OCI-LY1 (cell line): Measurements from ENCODE around the gene CYGB.

Experiments used
- H2AFZ ChIP-seq: fragments of 200-600 bp; sonication (generic), shearing (Covaris generic); 2 replicates; pipeline ENCODE4 v1.6.0; 2014; ENCODE audit warnings: antibody characterized with exemption, mild to moderate bottlenecking, low read length
- H3F3A ChIP-seq: fragments of 200-600 bp; sonication (generic), shearing (Covaris generic); 2 replicates; pipeline ENCODE4 v1.6.0; 2014; ENCODE audit warnings: mild to moderate bottlenecking, antibody characterized with exemption, low read length, moderate library complexity; ENCODE audit not compliant: insufficient read depth
- H3K27ac ChIP-seq: fragments of 200-600 bp; sonication (generic); 2 replicates; pipeline ENCODE4 v1.5.1; 2014; ENCODE audit warnings: low read length, mixed run types, mild to moderate bottlenecking, low read depth; ENCODE audit not compliant: poor library complexity, severe bottlenecking
- H3K27me3 ChIP-seq: fragments of 200-600 bp; sonication (generic); 2 replicates; pipeline ENCODE4 v1.6.0; 2014; ENCODE audit warnings: antibody characterized with exemption, mild to moderate bottlenecking, low read length, moderate library complexity; ENCODE audit not compliant: insufficient read depth
- H3K36me3 ChIP-seq: fragments of 200-600 bp; sonication (generic); 2 replicates; pipeline ENCODE4 v1.6.1; 2014; ENCODE audit warnings: mild to moderate bottlenecking, antibody characterized with exemption, low read length, moderate library complexity, mixed read lengths; ENCODE audit not compliant: insufficient read depth
- H3K4me1 ChIP-seq: fragments of 200-600 bp; sonication (generic); 2 replicates; pipeline ENCODE4 v1.5.1; 2014; ENCODE audit warnings: mild to moderate bottlenecking, low read length, moderate library complexity; ENCODE audit not compliant: insufficient read depth, severe bottlenecking
- H3K4me2 ChIP-seq: fragments of 200-600 bp; sonication (generic), shearing (Covaris generic); 2 replicates; pipeline ENCODE4 v1.6.1; 2014; ENCODE audit warnings: low read length
- H3K4me3 ChIP-seq: fragments of 200-600 bp; sonication (generic); 2 replicates; pipeline ENCODE4 v1.5.1; 2014; ENCODE audit warnings: low read length, low read depth, mild to moderate bottlenecking, mixed read lengths; ENCODE audit not compliant: poor library complexity, severe bottlenecking
- H3K79me2 ChIP-seq: fragments of 200-600 bp; shearing (Covaris generic); 2 replicates; pipeline ENCODE4 v1.6.1; 2016; ENCODE audit warnings: mixed run types, low read length, mixed read lengths; ENCODE audit not compliant: insufficient read depth
- H3K9ac ChIP-seq: fragments of 200-600 bp; sonication (generic), shearing (Covaris generic); 2 replicates; pipeline ENCODE4 v1.6.1; 2014; ENCODE audit warnings: mild to moderate bottlenecking, low read length, mixed read lengths
- H3K9me2 ChIP-seq: fragments of 200-600 bp; sonication (generic), shearing (Covaris generic); 2 replicates; pipeline ENCODE4 v1.6.1; 2014; ENCODE audit warnings: low read depth, mild to moderate bottlenecking, low read length, mixed read lengths
- H3K9me3 ChIP-seq: fragments of 200-600 bp; shearing (Covaris generic); 2 replicates; pipeline ENCODE4 v1.6.1; 2014; ENCODE audit warnings: low read length, mixed read lengths
- H4K20me1 ChIP-seq: fragments of 200-600 bp; sonication (generic), shearing (Covaris generic); 2 replicates; pipeline ENCODE4 v1.6.0; 2016; ENCODE audit warnings: mild to moderate bottlenecking, low read length; ENCODE audit not compliant: insufficient read depth
- EZH2 ChIP-seq: fragments of 200-600 bp; sonication (generic), shearing (Covaris generic); IDR thresholded peaks from 2 replicates; pipeline ENCODE4 v1.8.0; 2017; ENCODE audit warnings: borderline replicate concordance, mixed run types, mild to moderate bottlenecking, antibody characterized with exemption, low read length, moderate library complexity, mixed read lengths
- TF ChIP-seq, protein P1 (sequence below): fragments of 200-600 bp; sonication (generic), shearing (Covaris generic); IDR thresholded peaks from 2 replicates; pipeline ENCODE4 v1.5.1; 2017; ENCODE audit warnings: mild to moderate bottlenecking, antibody characterized with exemption, low read length, moderate library complexity, mixed read lengths

The CYGB gene

DNA sequence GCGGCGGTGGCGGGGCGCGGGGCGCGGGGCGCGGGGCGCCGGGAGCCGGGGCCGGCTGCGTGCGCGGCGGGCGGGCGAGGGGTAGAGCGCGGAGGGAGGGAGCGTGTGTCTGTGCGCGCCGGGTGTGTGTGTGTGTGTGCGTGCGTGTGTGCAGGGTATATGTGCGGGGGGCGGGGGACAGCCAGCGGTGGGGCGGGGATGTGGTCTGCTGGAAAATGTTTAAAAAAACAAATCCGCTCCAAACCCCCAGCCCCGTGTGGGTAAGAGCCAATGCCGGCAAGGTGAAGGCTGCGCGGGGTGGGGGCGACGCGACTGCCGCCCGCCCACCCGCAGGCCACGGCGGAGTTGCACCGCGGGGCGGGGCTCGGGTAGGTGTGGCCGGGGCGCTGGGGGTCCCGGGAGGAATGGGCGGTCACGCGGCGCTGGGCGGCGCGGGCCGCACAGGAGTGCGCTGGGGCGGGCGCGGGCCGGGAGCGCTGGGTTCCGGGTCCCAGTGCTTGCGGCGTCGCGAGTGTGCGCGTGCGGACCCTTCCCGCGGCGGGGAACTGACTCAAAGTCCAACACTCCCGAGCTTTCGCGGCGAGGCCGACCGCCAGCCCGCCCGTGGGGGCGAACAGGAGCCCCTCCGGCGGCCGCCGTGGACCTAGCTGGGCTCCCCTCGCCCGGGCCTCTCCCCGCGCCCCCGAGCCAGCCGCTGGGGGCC lies at the start of gene CYGB:
TSS of gene CYGB (minus strand) at position 132 of the 703 bp plus-strand sequence. CDS start 167 bp downstream, outside the sequence.
- no peak within 1 kb of the TSS for H3K4me3 ChIP-seq
- H3K9me2 ChIP-seq: no peaks in the 10 kb centered on the region
- H2AFZ ChIP-seq: no peak within 1 kb of the TSS
- no peak for TF ChIP-seq EZH2
- TF ChIP-seq, protein P1, sequence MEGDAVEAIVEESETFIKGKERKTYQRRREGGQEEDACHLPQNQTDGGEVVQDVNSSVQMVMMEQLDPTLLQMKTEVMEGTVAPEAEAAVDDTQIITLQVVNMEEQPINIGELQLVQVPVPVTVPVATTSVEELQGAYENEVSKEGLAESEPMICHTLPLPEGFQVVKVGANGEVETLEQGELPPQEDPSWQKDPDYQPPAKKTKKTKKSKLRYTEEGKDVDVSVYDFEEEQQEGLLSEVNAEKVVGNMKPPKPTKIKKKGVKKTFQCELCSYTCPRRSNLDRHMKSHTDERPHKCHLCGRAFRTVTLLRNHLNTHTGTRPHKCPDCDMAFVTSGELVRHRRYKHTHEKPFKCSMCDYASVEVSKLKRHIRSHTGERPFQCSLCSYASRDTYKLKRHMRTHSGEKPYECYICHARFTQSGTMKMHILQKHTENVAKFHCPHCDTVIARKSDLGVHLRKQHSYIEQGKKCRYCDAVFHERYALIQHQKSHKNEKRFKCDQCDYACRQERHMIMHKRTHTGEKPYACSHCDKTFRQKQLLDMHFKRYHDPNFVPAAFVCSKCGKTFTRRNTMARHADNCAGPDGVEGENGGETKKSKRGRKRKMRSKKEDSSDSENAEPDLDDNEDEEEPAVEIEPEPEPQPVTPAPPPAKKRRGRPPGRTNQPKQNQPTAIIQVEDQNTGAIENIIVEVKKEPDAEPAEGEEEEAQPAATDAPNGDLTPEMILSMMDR: no peak
- no peaks in the 10 kb centered on the region for H3K9me3 ChIP-seq
- H3K9ac ChIP-seq: no peak within 1 kb of the TSS
- no peaks in the 10 kb centered on the region for H4K20me1 ChIP-seq
- H3K79me2 ChIP-seq: no peaks in the 10 kb centered on the region
- H3K4me2 ChIP-seq: no peak within 1 kb of the TSS
- no peaks in the 10 kb centered on the region for H3K36me3 ChIP-seq
- no peaks in the 10 kb centered on the region; the same call in 1 of the 2 replicates for H3K27me3 ChIP-seq
- H3F3A ChIP-seq: no peaks in the 10 kb centered on the region
- H3K27ac ChIP-seq: no peak within 1 kb of the TSS
- H3K4me1 ChIP-seq: no peaks in the 10 kb centered on the region

DNA sequence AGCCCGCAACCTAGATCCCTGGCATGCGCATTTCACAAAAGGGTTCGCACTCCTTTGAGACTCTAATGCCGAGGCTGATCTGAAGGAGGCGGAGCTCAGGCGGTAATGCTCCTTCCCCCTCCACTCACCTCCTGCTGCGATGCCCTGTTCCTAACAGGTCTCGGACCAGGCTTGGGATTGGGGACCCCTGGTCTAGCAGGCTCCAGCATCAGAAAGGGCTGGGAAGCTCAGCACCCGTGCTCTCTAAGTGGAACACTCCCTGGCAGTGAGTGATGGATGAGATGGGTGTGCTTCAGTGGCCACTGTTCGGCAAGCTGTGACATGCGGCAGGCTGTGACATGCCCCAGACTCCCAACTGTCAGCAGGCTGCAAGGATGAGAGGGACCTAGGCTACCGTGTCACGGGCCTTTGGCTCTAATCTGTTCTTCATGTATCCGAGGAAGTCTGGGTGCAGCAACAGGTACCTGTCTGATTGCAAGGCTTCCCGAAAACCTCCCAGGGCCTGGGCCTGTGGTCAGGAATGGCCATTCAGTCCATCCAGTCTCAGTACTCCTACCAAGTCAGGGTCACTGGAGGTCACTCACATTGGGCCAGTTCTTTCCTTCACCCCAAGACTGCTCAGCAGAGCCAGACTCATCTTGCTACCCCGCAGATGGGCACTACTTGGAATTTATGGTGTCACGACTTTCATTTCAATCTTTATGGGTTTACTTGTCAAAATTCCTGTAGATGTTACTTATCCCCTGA lies 49.4 kb upstream of the CYGB start:
- Histone ChIP-seq H3K4me2 (no peak overlapping the region), H3K9me2 (no peaks in the 10 kb centered on the region), H3K9ac (no peak overlapping the region), H3K9me3 (no peaks in the 10 kb centered on the region), H3K4me3 (no peak overlapping the region), H3K36me3 (no peaks in the 10 kb centered on the region; the same call in 1 of the 2 replicates), H3K27me3 (no peaks in the 10 kb centered on the region; the same call in 1 of the 2 replicates), H4K20me1 (no peaks in the 10 kb centered on the region), H3K79me2 (no peaks in the 10 kb centered on the region), H3K4me1 (no peaks in the 10 kb centered on the region), H3K27ac (no peak overlapping the region), H2AFZ (no peak overlapping the region), H3F3A (no peaks in the 10 kb centered on the region)
- TF ChIP-seq, protein P1: no peak
- no peak for TF ChIP-seq EZH2

DNA sequence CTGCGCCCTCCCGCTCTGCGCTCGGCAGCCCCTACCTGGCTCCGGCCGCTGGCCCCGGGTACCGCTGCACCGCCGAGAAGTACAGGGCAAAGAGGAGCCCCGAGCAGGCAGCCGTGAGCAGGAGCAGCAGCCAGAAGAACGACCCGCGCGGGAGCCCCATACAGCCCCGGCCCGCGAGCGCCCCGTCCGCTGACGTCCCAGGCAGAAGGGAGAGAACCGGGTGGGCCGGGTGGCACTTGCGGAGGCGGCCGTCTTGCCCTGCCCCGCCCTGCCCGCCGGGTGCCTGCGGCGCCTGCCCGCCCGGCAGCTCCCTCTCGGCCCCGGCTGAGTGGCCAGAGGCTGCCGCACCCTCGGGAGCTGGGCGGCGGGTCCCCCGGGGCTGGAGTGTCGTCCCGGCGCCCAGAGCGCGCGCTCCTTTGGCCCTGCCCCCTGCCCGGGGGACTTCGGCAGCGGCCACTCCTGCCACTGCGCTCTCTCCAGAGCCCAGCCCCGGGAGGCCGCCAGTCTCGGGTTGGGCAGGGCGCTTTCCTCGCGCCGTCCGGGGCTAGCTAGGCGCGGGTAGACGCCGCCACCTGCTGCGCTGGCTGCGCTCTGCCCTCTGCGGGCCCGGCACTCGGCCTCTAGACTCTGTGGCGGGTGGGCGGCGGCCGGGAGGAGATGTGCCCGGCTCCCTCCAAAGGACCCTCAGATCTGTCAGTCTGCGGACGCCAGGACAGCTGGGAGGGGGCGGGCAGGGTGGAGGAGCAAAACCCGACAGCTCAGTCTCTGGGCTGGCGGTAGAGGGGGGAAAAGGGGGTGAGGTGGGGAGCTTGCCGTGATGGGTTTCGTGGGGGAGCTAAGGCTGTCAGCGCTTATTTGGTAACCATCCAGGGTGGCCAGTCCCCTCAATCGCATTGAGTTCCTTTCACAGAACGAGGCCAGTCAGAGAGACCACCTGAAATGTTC lies 48.4 kb upstream of the CYGB start, which contains the start of gene ST6GALNAC2:
TSS of gene ST6GALNAC2 (minus strand) at position 212 of the 945 bp plus-strand sequence. CDS start at position 160, 52 bp downstream.
- Histone ChIP-seq H3K27me3 (no peaks in the 10 kb centered on the region; the same call in 1 of the 2 replicates), H3K9me2 (no peaks in the 10 kb centered on the region), H3K9me3 (no peaks in the 10 kb centered on the region), H3K36me3 (no peaks in the 10 kb centered on the region; the same call in 1 of the 2 replicates), H2AFZ (no peak within 1 kb of the TSS), H4K20me1 (no peaks in the 10 kb centered on the region), H3K27ac (no peak within 1 kb of the TSS), H3K4me2 (no peak within 1 kb of the TSS), H3K9ac (no peak within 1 kb of the TSS), H3K4me3 (no peak within 1 kb of the TSS), H3K4me1 (no peaks in the 10 kb centered on the region), H3F3A (no peaks in the 10 kb centered on the region), H3K79me2 (no peaks in the 10 kb centered on the region)
- TF ChIP-seq, protein P1: no peak
- TF ChIP-seq EZH2: no peak
